Neural cell (in vitro differentiated cells): ENCODE results near the gene DENND1A.

Source experiments
- CTCF ChIP-seq: fragments of 450-650 bp; IDR thresholded peaks from 2 replicates; pipeline ENCODE4 v1.5.1; 2014; ENCODE audit warnings: antibody characterized with exemption, mild to moderate bottlenecking, moderate library complexity; ENCODE audit not compliant: poor library complexity, severe bottlenecking
- EZH2 ChIP-seq: fragments of 200-600, 300-800 bp; shearing (Covaris generic), sonication (generic); IDR thresholded peaks from 2 replicates; pipeline ENCODE4 v1.6.1; 2014; ENCODE audit warnings: antibody characterized with exemption, low read length, borderline replicate concordance, mild to moderate bottlenecking; ENCODE audit not compliant: insufficient read depth, poor library complexity, severe bottlenecking
- MXI1 ChIP-seq: fragments of 450-650 bp; conservative IDR thresholded peaks from 2 replicates; pipeline ENCODE4 v1.6.1; 2014; ENCODE audit warnings: antibody characterized with exemption, mild to moderate bottlenecking; ENCODE audit not compliant: poor library complexity, severe bottlenecking
- RAD21 ChIP-seq: fragments of 450-650 bp; conservative IDR thresholded peaks from 2 replicates; pipeline ENCODE4 v1.6.1; 2014; ENCODE audit warnings: antibody characterized with exemption, mild to moderate bottlenecking, moderate library complexity
- REST ChIP-seq: IDR thresholded peaks from 2 replicates; pipeline ENCODE4 v1.6.1; 2012; ENCODE audit warnings: borderline replicate concordance
- TAF1 ChIP-seq: IDR thresholded peaks from 2 replicates; pipeline ENCODE4 v1.6.1; 2012; ENCODE audit warnings: low read depth

DNA sequence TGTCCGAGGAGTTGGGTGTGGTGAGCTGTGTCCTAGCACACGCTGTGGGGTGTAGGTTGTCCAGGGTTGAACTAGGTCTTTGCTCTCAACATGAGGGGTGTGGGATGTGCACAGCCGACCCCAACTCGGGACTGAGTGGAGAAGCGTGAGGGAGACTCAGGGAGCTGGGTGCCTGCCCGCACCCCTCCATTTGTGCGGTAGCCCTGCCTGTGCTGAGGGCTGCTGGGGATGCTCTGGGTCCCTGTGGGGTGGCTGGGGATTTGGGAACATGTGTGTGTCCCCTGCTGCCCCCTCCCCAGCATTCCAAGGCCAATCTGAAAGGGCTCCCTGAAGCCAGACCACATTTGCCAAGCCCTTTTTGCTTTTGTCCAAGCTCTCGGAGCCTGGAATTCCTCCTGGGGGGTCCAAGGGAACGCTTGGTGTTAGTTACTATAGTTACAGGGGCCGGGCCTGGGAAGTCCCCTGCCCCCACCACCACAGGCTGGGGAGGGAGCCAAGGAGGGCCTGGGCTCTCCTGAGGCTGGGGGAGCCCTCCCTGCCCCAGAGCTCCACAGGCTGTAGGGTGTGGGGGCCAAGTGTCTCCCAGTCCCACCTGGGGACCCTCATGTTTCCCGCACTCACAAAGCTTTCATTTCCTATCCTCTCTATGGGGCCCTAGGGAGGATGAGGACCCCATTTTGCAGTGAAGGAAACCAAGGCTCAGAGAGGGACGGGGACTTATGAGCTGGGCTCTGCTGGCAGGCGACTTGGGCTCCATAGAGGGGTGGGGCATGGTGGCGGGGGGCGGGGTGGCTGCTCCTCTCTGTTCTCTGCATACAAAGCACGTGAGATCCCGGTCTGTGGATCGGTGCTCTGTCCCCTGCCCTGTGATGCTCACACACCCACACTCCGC lies 572.8 kb downstream of the DENND1A start:
- TF ChIP-seq EZH2 = no peak
- no peak for TF ChIP-seq MXI1
- no peak for TF ChIP-seq TAF1
- TF ChIP-seq RAD21 = no peak
- TF ChIP-seq CTCF = no peak
- TF ChIP-seq REST = no peak
